Iris pigment epithelial cell (primary cell): ENCODE measurements around the gene PRUNE2.
A peak's percentile ranks its signal among the peaks of the same experiment; 100 is the strongest.

Experiments
- DNase-seq: peaks from one replicate; pipeline ENCODE4 v3.0.0-alpha.2; 2011; ENCODE audit warnings: low read depth

PRUNE2 gene

DNA sequence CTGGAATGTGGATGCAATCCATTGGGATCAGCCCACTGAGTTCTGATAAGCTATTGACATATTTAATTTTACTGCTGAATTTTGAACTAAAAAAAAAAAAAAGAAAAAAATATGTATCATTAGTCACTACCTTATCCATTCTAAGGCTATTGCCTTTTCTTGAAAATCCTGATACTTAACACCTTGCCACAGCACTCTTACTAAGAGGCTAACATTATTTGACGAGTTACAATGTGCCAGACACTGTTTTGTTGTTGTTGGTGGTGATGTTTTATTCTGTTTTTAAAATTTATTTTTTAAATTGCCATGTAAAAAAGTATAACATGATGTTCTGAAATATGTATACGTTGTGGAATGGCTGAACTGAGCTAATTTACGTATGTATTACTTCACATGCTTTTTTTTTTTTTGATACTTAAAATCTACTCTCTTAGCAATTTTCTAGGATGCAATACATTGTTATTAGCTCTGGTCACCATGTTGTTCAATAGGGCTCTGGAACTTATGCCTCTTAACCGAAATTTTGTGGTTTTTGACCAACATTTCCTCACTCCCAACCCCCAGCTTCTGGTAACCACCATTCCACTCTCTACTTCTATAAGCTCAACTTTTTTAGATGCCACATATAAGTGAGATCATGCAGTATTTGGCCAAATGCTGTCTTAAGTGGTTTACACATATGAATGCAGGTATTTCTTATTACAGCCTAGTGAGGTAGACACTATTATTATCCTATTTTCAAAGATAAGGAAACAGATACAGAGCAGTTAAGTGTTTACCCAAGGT, 276.5 kb downstream of the PRUNE2 start:
- no peak for DNase-seq

DNA sequence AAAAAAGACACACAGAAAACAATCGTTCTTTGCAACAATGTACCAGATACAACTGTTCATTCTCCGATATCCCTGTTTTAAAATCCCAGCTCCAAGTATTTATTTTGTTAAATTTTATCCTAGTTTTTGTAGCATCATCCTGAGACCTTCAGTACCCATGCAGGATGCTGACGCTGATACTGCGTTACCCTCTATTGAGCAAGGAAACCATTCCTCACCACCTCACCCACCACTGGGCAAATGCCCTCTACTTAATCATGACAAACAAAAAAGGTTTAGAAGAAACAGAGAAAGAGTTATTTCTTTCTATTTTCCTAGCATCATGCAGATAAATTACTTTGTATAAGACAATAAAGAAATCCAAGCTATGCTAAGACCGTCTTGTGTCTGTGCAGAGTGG, 277.8 kb downstream of the PRUNE2 start:
- no peak for DNase-seq

- DNase-seq: no peak
Observed at GRCh38 chr9:76626980-76627379, 278.9 kb downstream of the PRUNE2 start.

DNA sequence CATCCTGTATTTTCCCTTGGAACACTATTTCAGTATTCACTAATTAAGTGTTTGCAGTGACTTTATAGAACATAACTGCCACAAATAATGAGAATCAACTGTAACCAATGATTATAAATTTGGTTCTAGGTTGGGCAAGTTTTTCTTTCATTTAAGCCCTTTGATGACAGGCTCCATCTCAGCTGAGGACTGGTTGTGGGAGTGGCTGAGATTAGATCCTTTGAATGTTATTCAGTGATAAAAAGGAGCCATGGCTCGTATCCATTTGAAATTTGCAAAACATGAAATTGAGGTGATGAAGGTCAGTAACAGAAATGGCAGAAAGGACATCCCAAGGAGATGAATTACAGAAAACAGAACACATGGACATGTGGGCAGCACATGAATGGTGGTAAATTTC, 279.8 kb downstream of the PRUNE2 start:
- no peak for DNase-seq

DNA sequence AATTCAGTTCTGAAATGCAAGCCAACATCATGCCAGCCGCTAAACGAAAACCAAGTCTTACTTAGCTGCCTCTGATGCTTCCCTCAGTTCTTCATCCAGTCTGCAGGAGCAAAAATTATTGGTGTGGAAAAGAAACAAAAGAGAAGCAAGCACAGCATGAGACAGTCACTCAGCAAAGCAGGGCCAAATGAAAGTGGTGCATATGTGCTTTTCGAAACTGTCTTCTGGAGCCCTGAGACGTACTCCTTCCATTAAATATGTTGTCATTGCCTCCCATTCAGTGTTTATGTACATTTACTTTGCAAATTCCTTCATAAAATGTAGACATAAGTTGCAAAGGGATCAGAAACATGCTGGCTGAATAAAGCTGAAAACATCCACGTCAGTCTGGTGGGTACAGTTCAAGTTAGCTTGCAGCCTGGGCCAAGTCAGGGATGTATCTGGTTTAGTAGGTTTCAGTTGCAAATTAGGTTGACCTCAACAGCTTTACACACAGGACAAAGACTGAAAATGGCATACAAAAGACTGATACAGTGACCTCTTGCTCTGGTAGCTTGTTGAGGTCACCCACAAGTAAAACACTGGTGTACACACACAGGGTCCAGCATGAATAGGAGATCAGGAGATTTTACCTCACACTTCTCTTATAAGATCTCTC, 281.4 kb downstream of the PRUNE2 start:
- DNase-seq: no peak

- no peak for DNase-seq
Observed at GRCh38 chr9:76620996-76621395, 284.9 kb downstream of the PRUNE2 start.

GRCh38 chr9:76620581-76620980, 285.3 kb downstream of the PRUNE2 start:
- DNase-seq: no peak

GRCh38 chr9:76619640-76620039, 286.3 kb downstream of the PRUNE2 start:
- peak; percentile 40 for DNase-seq

DNA sequence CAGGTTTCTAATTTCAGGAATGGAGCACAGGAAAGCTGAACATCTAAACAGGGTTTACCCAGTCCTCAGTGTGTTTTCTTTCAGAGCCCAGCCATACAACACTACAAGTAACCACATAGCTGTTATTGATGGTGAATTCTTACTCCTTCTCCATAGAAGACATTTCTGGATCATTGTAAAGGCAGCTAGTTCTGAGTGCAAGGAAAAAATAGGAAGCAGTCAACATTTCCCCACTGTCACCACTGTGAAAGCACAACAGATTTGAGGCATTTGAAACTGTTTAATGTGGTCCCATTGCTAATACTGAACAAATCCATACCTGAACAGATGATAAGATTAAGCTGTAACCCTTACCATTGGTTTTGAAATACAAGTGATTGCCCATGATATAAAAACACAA, 286.7 kb downstream of the PRUNE2 start:
- no peak for DNase-seq

DNA sequence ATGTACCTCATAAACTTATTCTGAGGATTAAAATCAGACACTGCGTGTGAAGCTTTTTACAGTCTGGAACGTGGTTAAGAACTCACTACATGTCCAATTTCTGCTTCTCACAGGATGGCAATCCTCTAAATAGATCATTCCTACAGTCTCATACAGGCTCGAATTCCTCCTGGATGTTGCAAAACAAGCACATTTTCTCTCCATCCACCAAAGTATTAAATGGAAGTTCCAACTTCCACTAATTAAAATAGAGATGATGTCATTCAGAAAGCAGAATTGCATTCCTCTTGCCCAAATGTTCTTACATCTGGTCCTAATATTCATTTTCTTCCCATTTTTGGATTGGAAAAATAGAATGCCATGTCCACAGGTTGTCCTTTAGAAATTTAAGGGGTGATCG, 287.2 kb downstream of the PRUNE2 start:
- peak; percentile 36 for DNase-seq

DNA sequence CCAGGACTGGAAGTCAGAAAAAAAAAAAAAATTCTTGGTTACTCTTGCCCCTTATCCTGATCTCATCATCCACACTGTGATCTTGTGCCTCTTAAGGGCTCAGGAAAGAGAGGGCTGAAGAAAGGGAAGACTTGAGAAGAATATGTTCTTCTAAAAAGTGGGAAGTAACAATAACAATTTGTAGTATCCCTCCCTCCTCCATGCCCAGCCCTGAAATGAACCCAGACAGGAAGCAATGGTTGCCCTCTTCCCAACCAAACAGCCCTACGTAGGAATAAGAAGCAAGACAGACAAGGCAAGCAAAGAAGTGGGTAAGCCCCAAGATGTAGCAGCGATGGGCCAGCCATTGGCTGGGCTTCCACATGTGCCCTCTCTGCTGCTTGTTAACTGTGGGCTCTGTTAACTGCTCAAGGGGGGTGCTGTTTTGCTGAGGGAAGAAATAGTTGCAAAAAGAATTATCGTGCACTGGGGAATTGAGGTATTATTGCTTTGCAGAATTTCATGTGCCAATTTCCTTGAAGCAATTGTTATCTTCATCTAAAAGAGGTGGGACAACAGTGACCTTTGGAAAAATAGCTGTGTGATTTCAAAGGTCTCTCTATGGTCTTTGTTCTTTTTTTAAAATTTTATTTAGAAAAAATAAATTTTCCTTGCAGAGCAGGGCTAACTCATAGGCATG, 288.3 kb downstream of the PRUNE2 start:
- DNase-seq: no peak

DNA sequence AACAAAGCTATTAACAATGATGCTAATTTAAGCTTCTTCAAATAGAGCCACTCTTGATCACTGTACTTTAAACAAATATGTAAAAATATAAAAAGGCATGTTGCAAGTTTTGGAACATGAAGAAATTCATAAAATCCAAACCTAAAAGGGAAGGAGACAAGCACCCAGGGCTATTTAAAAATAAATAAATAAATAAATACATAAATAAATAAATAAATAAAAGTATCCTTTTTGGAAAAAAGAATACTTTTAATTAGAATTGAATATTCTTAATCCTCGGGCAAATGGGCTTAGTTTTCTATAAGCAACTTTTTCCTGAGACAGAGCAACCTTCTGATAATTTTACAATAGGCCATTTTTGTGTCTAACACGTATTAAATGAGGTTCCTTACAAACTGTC, 289.1 kb downstream of the PRUNE2 start:
- no peak for DNase-seq

DNA sequence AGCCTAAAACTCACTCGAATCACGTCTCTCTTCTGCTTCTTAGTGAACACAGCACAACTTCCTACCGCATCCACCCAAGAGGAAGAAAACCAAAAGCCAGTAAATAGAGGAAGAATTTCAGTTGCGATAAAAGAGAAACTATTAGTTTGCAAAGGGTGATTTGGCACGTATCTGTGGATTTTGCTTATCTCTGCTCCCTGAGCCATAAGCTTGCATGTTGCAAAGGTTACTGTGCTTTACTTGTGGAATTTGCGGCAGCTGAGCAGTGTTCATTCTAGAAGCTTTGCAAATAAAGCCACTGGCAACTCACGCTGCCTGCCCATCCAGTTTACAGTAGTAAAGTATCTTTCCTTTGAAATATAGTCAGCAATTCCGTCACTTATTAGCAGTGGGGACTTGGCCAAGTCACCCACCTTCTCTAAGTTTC, 290.7 kb downstream of the PRUNE2 start:
- peak; percentile 23 for DNase-seq

DNA sequence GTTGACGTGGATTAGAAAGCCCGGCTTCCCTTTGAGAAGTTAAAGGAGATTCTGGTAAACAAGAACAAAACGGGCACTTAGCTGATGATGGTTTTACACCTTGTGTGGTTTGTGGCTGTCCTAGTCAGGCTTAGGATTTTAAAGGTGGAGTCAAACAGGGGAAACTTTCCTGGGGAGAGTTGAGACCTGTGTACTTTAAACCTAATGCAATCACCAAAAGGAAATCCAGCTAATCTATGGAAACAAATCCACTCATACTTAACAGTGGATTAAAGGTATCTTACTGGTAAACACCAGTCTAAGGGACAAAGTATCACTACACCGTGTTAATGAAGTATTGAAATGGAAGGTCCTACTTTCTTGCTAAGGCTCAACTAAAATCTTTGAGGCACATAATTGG, 291.9 kb downstream of the PRUNE2 start:
- no peak for DNase-seq

DNA sequence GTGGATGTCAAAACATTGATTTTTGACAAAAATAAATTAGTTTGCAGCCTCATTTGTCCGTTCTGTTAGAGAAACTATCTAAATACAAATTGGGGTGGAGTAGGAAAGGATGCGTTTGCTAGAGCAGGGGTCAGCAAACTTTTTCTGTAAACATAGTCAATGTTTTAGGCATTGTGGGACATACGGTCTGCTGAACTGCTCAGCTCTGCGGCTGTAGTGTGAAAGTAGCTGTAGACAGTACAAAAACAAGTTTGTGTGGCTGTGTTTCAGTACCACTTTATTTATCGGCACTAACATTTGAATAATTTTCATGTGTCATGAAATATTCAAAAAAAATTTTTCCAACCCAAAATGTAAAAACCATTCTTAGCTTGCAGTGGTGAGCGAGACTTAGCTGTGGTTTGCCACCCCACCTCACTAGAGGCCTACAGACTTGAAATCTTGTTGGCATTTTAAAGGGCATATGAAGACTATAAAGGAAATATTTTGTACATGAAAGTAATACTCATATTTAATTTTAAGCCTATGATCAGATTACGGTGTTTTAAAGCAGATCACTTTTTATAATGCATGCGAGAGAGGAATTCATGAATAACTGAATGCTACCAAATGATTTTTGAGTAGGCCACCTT, 292.6 kb downstream of the PRUNE2 start:
- DNase-seq: no peak

- DNase-seq: peak; percentile 77
Observed at GRCh38 chr9:76610011-76610352, 295.9 kb downstream of the PRUNE2 start.

- DNase-seq: no peak
Observed at GRCh38 chr9:76609285-76610010, 296.5 kb downstream of the PRUNE2 start.

DNA sequence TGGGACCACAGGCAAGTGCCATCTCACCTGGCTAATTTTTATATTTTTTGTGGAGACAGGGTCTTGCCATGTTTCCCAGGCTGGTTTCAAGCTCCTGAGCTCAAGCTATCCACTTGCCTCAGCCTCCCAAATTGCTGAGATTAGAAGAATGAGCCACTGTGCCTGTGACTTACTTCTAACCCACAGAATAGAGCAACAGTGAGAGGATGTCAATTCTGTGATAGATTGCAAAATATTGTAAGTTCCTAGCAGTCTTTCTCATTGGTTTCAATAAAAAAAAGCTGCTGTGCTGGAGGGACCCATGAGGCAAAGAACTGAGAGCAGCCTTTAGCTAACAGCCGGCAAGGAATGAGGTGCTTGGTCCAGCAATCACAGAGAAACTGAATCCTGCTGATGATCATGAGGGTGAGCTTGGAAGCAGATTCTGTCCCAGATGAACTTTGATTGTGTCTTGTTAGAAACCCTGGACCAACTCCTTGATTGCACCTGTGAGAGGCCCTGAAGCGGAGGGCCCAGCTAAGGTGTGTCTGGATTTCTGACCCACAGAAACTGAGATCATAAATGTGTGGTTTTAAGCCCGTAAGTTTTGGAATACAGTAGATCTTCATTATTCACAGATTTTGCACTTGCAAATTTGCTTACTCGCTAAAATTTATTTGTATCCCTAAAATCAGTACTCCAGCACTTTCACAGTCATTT, 297.2 kb downstream of the PRUNE2 start:
- DNase-seq: no peak

GRCh38 chr9:76607730-76608436, 298.0 kb downstream of the PRUNE2 start:
- no peak for DNase-seq

GRCh38 chr9:76605321-76605900, 300.5 kb downstream of the PRUNE2 start:
- no peak for DNase-seq
